H1 (cell line): ENCODE data around the gene DRC1. TPM values are rescaled to one million over a fixed set of nuclear protein-coding genes. Genes with fewer than 3 reads are reported as not detected.

Source experiments
- CTCF ChIA-PET: fragments of 300-600 bp; sonication (Branson Sonifier 250); formaldehyde crosslinking; loops from one replicate; lab custom pipeline; 2021; ENCODE audit not compliant: partially characterized antibody; lab: Charles Lee
- POLR2A ChIA-PET: fragments of 300-600 bp; sonication (Branson Sonifier 250); formaldehyde crosslinking; loops from one replicate; lab custom pipeline; 2021; ENCODE audit warnings: inconsistent platforms; ENCODE audit not compliant: partially characterized antibody; lab: Charles Lee
- DNase-seq, 2 experiments: peaks; one replicate each; pipeline versions ENCODE4 v3.0.0 to v3.0.0-alpha.2; 2010 to 2022; ENCODE audit warnings: low spot score in 2 of 2, low read depth in 1 of 2, mixed read lengths in 1 of 2
- FAIRE-seq: peaks from 2 replicates; lab custom pipeline; 2011; peaks lifted over from hg19 to GRCh38; lab: Jason Lieb, UNC
- H2AFZ ChIP-seq: 2 replicates; pipeline ENCODE4 v1.8.1; 2012; ENCODE audit warnings: low read length, inconsistent platforms
- H2AK5ac ChIP-seq: 2 replicates; pipeline ENCODE4 v1.6.1; 2013; ENCODE audit warnings: low read depth, low read length
- H2BK120ac ChIP-seq: replicated peaks from 2 replicates; pipeline ENCODE3; 2013; ENCODE audit warnings: low read depth, low read length, inconsistent platforms
- H2BK12ac ChIP-seq: 2 replicates; pipeline ENCODE4 v1.6.1; 2013; ENCODE audit warnings: low read depth, low read length
- H2BK15ac ChIP-seq: 2 replicates; pipeline ENCODE4 v1.6.1; 2013; ENCODE audit warnings: low read length
- H2BK20ac ChIP-seq: 2 replicates; pipeline ENCODE4 v1.6.1; 2013; ENCODE audit warnings: low read length
- H2BK5ac ChIP-seq: 2 replicates; pipeline ENCODE4 v1.6.1; 2013; ENCODE audit warnings: low read depth, low read length
- H3K14ac ChIP-seq: 2 replicates; pipeline ENCODE4 v1.6.1; 2013; ENCODE audit warnings: inconsistent platforms; ENCODE audit not compliant: insufficient read length
- H3K18ac ChIP-seq: 2 replicates; pipeline ENCODE4 v1.6.1; 2013; ENCODE audit warnings: low read length; ENCODE audit errors: extremely low read depth
- H3K23ac ChIP-seq: 2 replicates; pipeline ENCODE4 v1.6.1; 2013; ENCODE audit warnings: inconsistent platforms; ENCODE audit not compliant: insufficient read length
- H3K23me2 ChIP-seq: 2 replicates; pipeline ENCODE4 v1.6.1; 2013; ENCODE audit warnings: low read depth, low read length
- H3K27ac ChIP-seq: 2 replicates; pipeline ENCODE4 v1.6.1; 2011; ENCODE audit warnings: low read depth, low read length, inconsistent platforms
- H3K27me3 ChIP-seq, 4 experiments: replicated peaks in 1 of 4; 1 replicate in 1 of 4; 2 replicates in 3 of 4; pipeline versions ENCODE4 v1.6.1 to v1.8.1; 2011 to 2013; ENCODE audit warnings: low read length in 3 of 4, mild to moderate bottlenecking in 3 of 4, inconsistent platforms in 2 of 4, mixed read lengths in 2 of 4, moderate library complexity in 1 of 4; ENCODE audit not compliant: control insufficient read depth in 3 of 4, insufficient read depth in 3 of 4; ENCODE audit errors: extremely low read depth in 1 of 4
- H3K36me3 ChIP-seq, 4 experiments: 2 replicates each; pipeline versions ENCODE4 v1.6.1 to v1.8.1; 2011 to 2013; ENCODE audit warnings: mild to moderate bottlenecking in 4 of 4, low read length in 3 of 4, moderate library complexity in 2 of 4, control low read depth in 1 of 4, inconsistent platforms in 1 of 4; ENCODE audit not compliant: insufficient read depth in 4 of 4, control insufficient read depth in 2 of 4
- H3K4ac ChIP-seq: replicated peaks from 2 replicates; pipeline ENCODE3; 2013; ENCODE audit warnings: low read length, low read depth, mixed read lengths, inconsistent platforms; ENCODE audit not compliant: insufficient read length
- H3K4me1 ChIP-seq, 4 experiments: replicated peaks in 1 of 4; 1 replicate in 1 of 4; 2 replicates in 3 of 4; pipeline versions ENCODE4 v1.6.1 to v1.8.1; 2011 to 2013; ENCODE audit warnings: low read length in 3 of 4, inconsistent platforms in 2 of 4, mixed read lengths in 1 of 4; ENCODE audit not compliant: insufficient read depth in 4 of 4, control insufficient read depth in 3 of 4
- H3K4me2 ChIP-seq, 2 experiments: 2 replicates each; pipeline versions ENCODE4 v1.6.1 to v1.8.1; 2011 to 2013; ENCODE audit warnings: low read depth in 2 of 2, low read length in 2 of 2, control low read depth in 1 of 2, inconsistent platforms in 1 of 2, mild to moderate bottlenecking in 1 of 2; ENCODE audit not compliant: insufficient read depth in 1 of 2
- H3K4me3 ChIP-seq, 4 experiments: fragments of 200-600, 300-600 bp in 1 of 4; sonication (generic), shearing (Covaris generic), sonication (Bioruptor Twin) in 1 of 4; 2 replicates each; pipeline versions ENCODE4 v1.5.1 to v1.8.1; 2011 to 2016; ENCODE audit warnings: low read length in 4 of 4, low read depth in 3 of 4, control low read depth in 2 of 4, inconsistent platforms in 2 of 4, mild to moderate bottlenecking in 2 of 4, mixed read lengths in 1 of 4, moderate library complexity in 1 of 4; ENCODE audit not compliant: insufficient read depth in 2 of 4; ENCODE audit errors: extremely low read depth in 1 of 4
- H3K56ac ChIP-seq: replicated peaks from 2 replicates; pipeline ENCODE3; 2013; ENCODE audit warnings: low read depth, mild to moderate bottlenecking, mixed read lengths, low read length, inconsistent platforms; ENCODE audit not compliant: insufficient read length
- H3K79me1 ChIP-seq: 2 replicates; pipeline ENCODE4 v1.6.1; 2013; ENCODE audit warnings: low read depth, low read length, control low read depth
- H3K79me2 ChIP-seq, 2 experiments: 2 replicates each; pipeline versions ENCODE4 v1.6.1 to v1.8.1; 2012 to 2013; ENCODE audit warnings: low read length in 2 of 2, mild to moderate bottlenecking in 2 of 2, inconsistent platforms in 1 of 2; ENCODE audit not compliant: insufficient read depth in 2 of 2, control insufficient read depth in 1 of 2
- H3K9ac ChIP-seq, 4 experiments: replicated peaks in 1 of 4; 1 replicate in 1 of 4; 2 replicates in 3 of 4; pipeline versions ENCODE4 v1.6.1 to v1.8.1; 2011 to 2013; ENCODE audit warnings: low read depth in 3 of 4, low read length in 3 of 4, control low read depth in 2 of 4, mild to moderate bottlenecking in 2 of 4, moderate library complexity in 2 of 4, inconsistent platforms in 1 of 4; ENCODE audit errors: extremely low read depth in 1 of 4
- H3K9me3 ChIP-seq, 2 experiments: 2 replicates each; pipeline versions ENCODE4 v1.6.1 to v1.8.1; 2012 to 2013; ENCODE audit warnings: mild to moderate bottlenecking in 2 of 2, moderate library complexity in 2 of 2, control low read depth in 1 of 2, inconsistent platforms in 1 of 2, low read depth in 1 of 2, low read length in 1 of 2, mixed read lengths in 1 of 2; ENCODE audit not compliant: insufficient read depth in 2 of 2
- H4K20me1 ChIP-seq, 2 experiments: replicated peaks in 1 of 2; 2 replicates each; pipeline versions ENCODE3 to v1.8.1; 2011 to 2013; ENCODE audit warnings: inconsistent platforms in 2 of 2, low read length in 2 of 2, mild to moderate bottlenecking in 1 of 2; ENCODE audit not compliant: insufficient read depth in 2 of 2, control insufficient read depth in 1 of 2
- H4K5ac ChIP-seq: 2 replicates; pipeline ENCODE4 v1.6.1; 2013; ENCODE audit warnings: low read length, low read depth, mixed read lengths, inconsistent platforms; ENCODE audit not compliant: insufficient read length
- H4K8ac ChIP-seq: 2 replicates; pipeline ENCODE4 v1.8.0; 2013; ENCODE audit warnings: mild to moderate bottlenecking, moderate library complexity, low read length, inconsistent platforms; ENCODE audit not compliant: insufficient read depth; ENCODE audit errors: extremely low read depth
- H4K91ac ChIP-seq: replicated peaks from 2 replicates; pipeline ENCODE3; 2013; ENCODE audit warnings: low read length, mixed read lengths, inconsistent platforms; ENCODE audit not compliant: insufficient read length
- ASH2L ChIP-seq: fragments of 200-600, 300-600 bp; sonication (generic); IDR thresholded peaks from one replicate; pipeline ENCODE4 v1.7.1; 2017; ENCODE audit warnings: low read length
- polyA plus RNA-seq, 7 experiments: library from polyadenylated mRNA; depleted of rRNA in 3 of 7; stranded (reverse) in 5 of 7; unstranded in 2 of 7; fragments of >200 nt in 5 of 7; fragments of 200-250 nt in 2 of 7; gene quantifications; 1 replicate in 5 of 7; 2 replicates in 1 of 7; 4 replicates in 1 of 7; pipeline versions ENCODE4 v1.2.1 to v1.2.3, GENCODE V29; 2011 to 2013; ENCODE audit warnings: missing spikeins in 2 of 7, mixed read lengths in 2 of 7
- total RNA-seq: library from RNA; stranded (reverse); fragmentation: NEBNext Ultra II Directional; extraction: Animal tissue kit (Norgen Biotek cat#: 25700); gene quantifications from 2 replicates; pipeline ENCODE4 v1.2.1, GENCODE V29; 2021

The DRC1 gene
- total and polyA plus RNA-seq, 2 of the 8 experiments (the other 6 are each of a cell fraction or from before 2014, with no cell fraction given), result 0.08 TPM; not detected in 1

- Histone ChIP-seq H2AK5ac (no peak overlapping the region), H3K4ac (no peak overlapping the region), H3K18ac (no peak overlapping the region), H3K4me1 (no peaks in the 10 kb centered on the region), H2BK15ac (no peak overlapping the region), H3K9me3 (no peaks in the 10 kb centered on the region), H3K23ac (no peak overlapping the region), H4K20me1 (peaks cover 0 to 2% of the 10 kb centered on the region in 2 experiments), H4K91ac (no peak overlapping the region), H3K79me2 (no peaks in the 10 kb centered on the region), H4K5ac (no peak overlapping the region), H2BK20ac (no peak overlapping the region), H3K56ac (no peak overlapping the region), H3K79me1 (no peaks in the 10 kb centered on the region), H3K27me3 (no peaks in the 10 kb centered on the region), H2BK120ac (no peak overlapping the region), H3K14ac (no peak overlapping the region), H3K36me3 (peaks cover 0 to 37% (median 7%) of the 10 kb centered on the region in 4 experiments; a peak in 5 of 8 replicates), H2BK5ac (no peak overlapping the region), H2AFZ (no peak overlapping the region), H3K4me3 (no peak overlapping the region), H3K9ac (no peak overlapping the region), H3K23me2 (no peaks in the 10 kb centered on the region), H3K4me2 (no peak overlapping the region), H4K8ac (no peak overlapping the region), H3K27ac (no peak overlapping the region), H2BK12ac (no peak overlapping the region)
- TF ChIP-seq ASH2L, result no peak
- FAIRE-seq (no peak), DNase-seq (no peak)
- POLR2A ChIA-PET, result interaction anchor here (1.9 kb wide), 1 partner anchor 14 kb away, joined by 6 read pairs; no protein-coding TSS in a partner anchor
- CTCF ChIA-PET, result interaction anchor here (1.2 to 2.3 kb wide), 6 partner anchors 9 to 54 kb away, joined by 3 to 9 read pairs (median 4); no protein-coding TSS in a partner anchor
Measured at GRCh38 chr2:26384597-26384996, 17.1 kb upstream of the DRC1 start.
